ENCODE data around the gene DSCAM. TPM values are rescaled to one million over a fixed set of nuclear protein-coding genes. Genes with fewer than 3 reads are reported as not detected.
"Not testable (repeated sequence)": the region's sequence is repeated elsewhere in the genome, so short reads cannot be mapped to it uniquely, and the experiment has no call there.

DSCAM gene
- total RNA-seq (ENCODE audit: unreplicated experiment) = 0.21 TPM
- long read RNA-seq = 0 reads

- TF ChIP-seq CTCF (IDR thresholded peaks at IDR 0.05; ENCODE audit: unreplicated experiment) = no peak
- Mint-ChIP-seq H3K4me1 (ENCODE audit: unreplicated experiment) (no peaks in the 10 kb centered on the region), H3K27me3 (ENCODE audit: unreplicated experiment) (peaks cover 7% of the 10 kb centered on the region), H3K4me3 (ENCODE audit: unreplicated experiment) (peak within 1 kb of the TSS; percentile 5), H3K36me3 (ENCODE audit: low read depth, unreplicated experiment) (no peaks in the 10 kb centered on the region), H3K27ac (ENCODE audit: unreplicated experiment) (no peak within 1 kb of the TSS), H3K9me3 (ENCODE audit: unreplicated experiment) (peaks cover 8% of the 10 kb centered on the region)
- DNase-seq (ENCODE audit: low spot score) = peak; percentile 24
Observed at GRCh38 chr21:40846587-40847411, at the start of gene DSCAM. TSS of gene DSCAM (minus strand) at chr21:40847158. CDS start at chr21:40846661, 497 bp downstream.

- not testable (repeated sequence) for H3K27ac Mint-ChIP-seq (ENCODE audit: unreplicated experiment); H3K4me3 Mint-ChIP-seq (ENCODE audit: unreplicated experiment); H3K4me1 Mint-ChIP-seq (ENCODE audit: unreplicated experiment); DNase-seq (ENCODE audit: low spot score); H3K36me3 Mint-ChIP-seq (ENCODE audit: low read depth, unreplicated experiment); H3K27me3 Mint-ChIP-seq (ENCODE audit: unreplicated experiment)
- peaks cover 24% of the 10 kb centered on the region for H3K9me3 Mint-ChIP-seq (ENCODE audit: unreplicated experiment)
Observed at GRCh38 chr21:40895697-40896096, 48.7 kb upstream of the DSCAM start.

GRCh38 chr21:40886931-40887330 lies 40.0 kb upstream of the DSCAM start:
- TF ChIP-seq CTCF (IDR thresholded peaks at IDR 0.05; ENCODE audit: unreplicated experiment) = no peak
- Mint-ChIP-seq H3K4me1 (ENCODE audit: unreplicated experiment) (no peaks in the 10 kb centered on the region), H3K36me3 (ENCODE audit: low read depth, unreplicated experiment) (no peaks in the 10 kb centered on the region), H3K9me3 (ENCODE audit: unreplicated experiment) (peaks cover 7% of the 10 kb centered on the region), H3K27me3 (ENCODE audit: unreplicated experiment) (no peaks in the 10 kb centered on the region), H3K27ac (ENCODE audit: unreplicated experiment) (no peak overlapping the region), H3K4me3 (ENCODE audit: unreplicated experiment) (no peak overlapping the region)
- DNase-seq (ENCODE audit: low spot score) = no peak

GRCh38 chr21:40886006-40886405 lies 39.0 kb upstream of the DSCAM start:
- Mint-ChIP-seq H3K27ac (ENCODE audit: unreplicated experiment) (no peak overlapping the region), H3K4me1 (ENCODE audit: unreplicated experiment) (no peaks in the 10 kb centered on the region), H3K4me3 (ENCODE audit: unreplicated experiment) (no peak overlapping the region), H3K9me3 (ENCODE audit: unreplicated experiment) (peaks cover 7% of the 10 kb centered on the region), H3K36me3 (ENCODE audit: low read depth, unreplicated experiment) (no peaks in the 10 kb centered on the region), H3K27me3 (ENCODE audit: unreplicated experiment) (no peaks in the 10 kb centered on the region)
- no peak for DNase-seq (ENCODE audit: low spot score)
- TF ChIP-seq CTCF (IDR thresholded peaks at IDR 0.05; ENCODE audit: unreplicated experiment) = no peak

GRCh38 chr21:40882192-40882915 lies 35.4 kb upstream of the DSCAM start:
- H3K27me3 Mint-ChIP-seq (ENCODE audit: unreplicated experiment) = peaks cover 3% of the 10 kb centered on the region
- peaks cover 7% of the 10 kb centered on the region for H3K9me3 Mint-ChIP-seq (ENCODE audit: unreplicated experiment)
- TF ChIP-seq CTCF (IDR thresholded peaks at IDR 0.05; ENCODE audit: unreplicated experiment) = no peak
- H3K4me3 Mint-ChIP-seq (ENCODE audit: unreplicated experiment) = no peak overlapping the region
- H3K4me1 Mint-ChIP-seq (ENCODE audit: unreplicated experiment) = no peaks in the 10 kb centered on the region
- no peak overlapping the region for H3K27ac Mint-ChIP-seq (ENCODE audit: unreplicated experiment)
- no peaks in the 10 kb centered on the region for H3K36me3 Mint-ChIP-seq (ENCODE audit: low read depth, unreplicated experiment)
- no peak for DNase-seq (ENCODE audit: low spot score)

Measured in endothelial cell (in vitro differentiated cells).